ENCODE data around the gene TEKT3.

TEKT3 gene

DNA sequence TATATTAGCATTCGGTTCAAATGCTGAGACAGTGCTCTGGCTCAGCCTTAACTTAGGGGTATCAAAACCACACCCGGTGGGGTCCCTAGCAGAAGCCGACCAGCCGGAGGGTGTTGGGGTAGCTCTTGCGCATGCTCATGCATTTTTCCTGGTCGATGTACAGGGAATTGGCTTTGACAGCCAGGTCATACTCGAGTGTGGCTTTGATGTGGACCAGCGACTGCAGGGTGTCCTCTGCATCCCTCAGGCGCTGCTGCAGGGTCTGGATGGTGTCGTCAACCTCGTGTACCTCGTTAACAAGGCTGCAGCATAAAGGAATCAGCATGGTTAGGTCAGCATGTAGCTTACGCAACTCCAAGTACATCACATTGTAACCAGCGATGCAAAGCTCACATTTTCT, 37.5 kb downstream of the TEKT3 start:
- Histone ChIP-seq H3K27ac (no peak overlapping the region), H3K4me3 (no peak overlapping the region)

DNA sequence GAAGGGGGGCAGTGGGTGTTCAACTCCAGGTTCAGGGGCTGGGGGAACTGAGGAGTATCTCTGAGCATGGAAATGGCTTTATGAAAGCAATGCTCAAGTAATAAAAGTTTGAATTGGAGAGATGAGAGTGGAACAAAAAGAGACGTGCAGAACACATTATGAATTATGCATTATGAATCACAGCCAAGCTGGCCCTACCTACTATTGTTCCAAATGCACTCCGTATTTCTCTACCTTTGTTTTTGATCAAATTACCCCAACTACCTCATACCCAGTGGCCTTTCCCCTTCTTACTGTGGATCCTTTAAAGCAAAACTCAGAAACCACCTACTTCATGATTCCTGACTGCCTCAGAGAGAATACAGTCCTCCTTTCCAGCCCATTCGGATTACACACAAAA, 38.1 kb downstream of the TEKT3 start:
- Histone ChIP-seq H3K4me3 (no peak overlapping the region), H3K27ac (no peak overlapping the region)

DNA sequence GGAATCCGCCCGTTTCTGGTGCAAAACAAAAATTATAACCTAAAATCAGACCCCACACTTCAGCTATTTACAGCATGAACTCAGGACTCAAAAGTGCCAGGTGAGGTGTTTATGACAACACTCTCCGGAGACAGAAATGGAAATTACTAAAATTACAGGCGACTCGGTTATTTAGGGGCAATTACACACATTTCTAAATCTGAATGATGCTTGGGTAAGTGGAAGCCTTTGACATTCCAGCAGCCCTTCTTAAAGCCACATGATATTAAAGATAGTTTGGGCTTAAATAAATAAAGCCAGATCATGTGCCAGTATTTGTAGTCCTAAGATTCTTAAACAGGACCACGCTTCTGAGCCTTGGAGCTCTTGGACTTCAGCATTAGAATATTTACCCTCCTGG, 39.6 kb downstream of the TEKT3 start:
- no peak overlapping the region for H3K4me3 ChIP-seq
- H3K27ac ChIP-seq = no peak overlapping the region

DNA sequence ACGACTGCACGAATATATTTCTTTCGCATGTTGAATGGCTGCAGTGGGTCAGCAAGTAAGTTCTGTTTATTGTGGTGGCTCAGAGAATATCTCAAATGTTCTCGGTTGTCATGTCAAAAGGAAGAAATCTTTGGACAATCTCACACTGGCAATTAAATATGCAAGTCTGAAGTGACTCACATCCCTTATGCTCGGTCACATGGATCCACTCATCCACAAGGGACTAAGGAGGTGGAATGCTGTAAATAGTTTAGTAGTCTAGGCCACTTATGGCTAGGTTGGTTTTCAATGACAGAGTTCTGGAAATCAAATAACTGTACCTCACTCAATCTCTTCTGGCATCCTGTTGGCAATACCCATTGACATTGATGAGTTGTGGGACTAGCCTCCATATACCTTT, 43.2 kb downstream of the TEKT3 start:
- no peak overlapping the region for H3K27ac ChIP-seq

DNA sequence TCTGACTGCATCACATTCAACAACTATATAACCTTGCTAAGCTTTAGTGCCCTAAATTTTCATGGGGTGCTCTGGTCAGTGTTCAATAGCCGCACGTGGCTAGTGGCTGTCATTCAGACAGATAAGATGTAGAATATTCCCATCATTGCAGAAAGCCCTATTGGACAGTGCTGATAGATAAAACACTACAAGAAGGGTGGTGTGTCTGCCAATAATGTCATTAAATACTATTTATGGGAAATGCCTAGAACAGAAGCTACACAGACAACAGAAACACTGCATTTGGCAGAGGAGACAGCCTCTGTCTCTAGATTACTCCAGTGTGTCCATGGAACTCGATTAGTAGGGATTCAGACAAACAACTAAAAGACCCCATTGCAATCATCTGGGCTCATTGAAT, 47.8 kb downstream of the TEKT3 start:
- Histone ChIP-seq H3K4me3 (no peak overlapping the region), H3K27ac (no peak overlapping the region)

More for the DNA sequence above, 43.2 kb downstream of the TEKT3 start:
- no peak overlapping the region for H3K4me3 ChIP-seq

DNA sequence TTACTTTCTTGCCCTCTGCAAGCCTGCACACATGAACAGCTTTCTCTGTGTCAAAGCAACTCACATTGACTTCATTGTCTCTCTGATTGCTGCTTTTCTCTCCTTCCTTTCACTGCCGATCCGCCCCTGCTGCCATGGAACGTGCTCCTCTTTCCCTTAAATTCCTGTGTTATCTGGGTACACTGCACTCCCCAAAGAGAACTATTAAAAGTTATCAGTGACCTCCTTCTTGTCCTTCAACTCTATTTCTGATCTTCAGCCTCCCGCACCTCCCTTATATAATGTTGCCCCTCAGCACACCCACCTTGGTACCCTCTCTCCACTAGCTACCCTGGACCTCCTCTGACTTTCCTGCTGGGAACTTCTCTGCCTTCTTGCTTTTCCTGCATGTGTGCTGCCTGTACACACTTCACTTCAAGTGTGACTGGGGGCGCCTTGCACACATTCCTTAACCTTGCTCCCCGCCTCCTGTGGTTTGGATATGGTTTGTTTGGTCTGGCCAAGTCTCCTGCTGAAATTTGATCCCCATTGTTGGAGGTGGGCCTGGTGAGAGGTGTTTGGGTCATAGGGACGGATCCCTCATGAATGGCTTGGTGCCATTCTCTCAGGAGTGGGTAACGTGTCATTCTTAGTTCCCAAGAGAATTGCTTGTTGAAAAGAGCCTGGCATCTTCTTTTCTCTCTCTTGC, 49.6 kb downstream of the TEKT3 start:
- Histone ChIP-seq H3K4me3 (no peak overlapping the region), H3K27ac (no peak overlapping the region)

DNA sequence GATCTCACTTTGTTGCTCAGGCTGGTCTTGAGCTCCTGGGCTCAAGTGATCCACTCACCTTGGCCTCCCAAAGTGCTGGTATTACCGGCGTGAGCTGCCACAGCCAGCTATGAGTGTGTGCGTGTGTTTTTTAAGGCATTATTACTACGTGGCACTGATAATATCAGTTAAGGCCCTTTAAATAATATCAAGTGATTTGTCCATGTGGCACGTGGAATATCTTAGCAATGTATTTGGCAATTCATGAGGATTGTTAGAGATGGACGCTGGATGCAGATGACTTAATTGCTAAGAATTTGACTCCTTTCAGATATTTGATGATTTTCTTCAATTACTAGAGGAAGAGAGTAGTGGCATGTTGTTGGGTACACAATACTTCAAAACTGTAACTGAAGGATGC, 50.8 kb downstream of the TEKT3 start:
- H3K27ac ChIP-seq = no peak overlapping the region
- H3K4me3 ChIP-seq = no peak overlapping the region

DNA sequence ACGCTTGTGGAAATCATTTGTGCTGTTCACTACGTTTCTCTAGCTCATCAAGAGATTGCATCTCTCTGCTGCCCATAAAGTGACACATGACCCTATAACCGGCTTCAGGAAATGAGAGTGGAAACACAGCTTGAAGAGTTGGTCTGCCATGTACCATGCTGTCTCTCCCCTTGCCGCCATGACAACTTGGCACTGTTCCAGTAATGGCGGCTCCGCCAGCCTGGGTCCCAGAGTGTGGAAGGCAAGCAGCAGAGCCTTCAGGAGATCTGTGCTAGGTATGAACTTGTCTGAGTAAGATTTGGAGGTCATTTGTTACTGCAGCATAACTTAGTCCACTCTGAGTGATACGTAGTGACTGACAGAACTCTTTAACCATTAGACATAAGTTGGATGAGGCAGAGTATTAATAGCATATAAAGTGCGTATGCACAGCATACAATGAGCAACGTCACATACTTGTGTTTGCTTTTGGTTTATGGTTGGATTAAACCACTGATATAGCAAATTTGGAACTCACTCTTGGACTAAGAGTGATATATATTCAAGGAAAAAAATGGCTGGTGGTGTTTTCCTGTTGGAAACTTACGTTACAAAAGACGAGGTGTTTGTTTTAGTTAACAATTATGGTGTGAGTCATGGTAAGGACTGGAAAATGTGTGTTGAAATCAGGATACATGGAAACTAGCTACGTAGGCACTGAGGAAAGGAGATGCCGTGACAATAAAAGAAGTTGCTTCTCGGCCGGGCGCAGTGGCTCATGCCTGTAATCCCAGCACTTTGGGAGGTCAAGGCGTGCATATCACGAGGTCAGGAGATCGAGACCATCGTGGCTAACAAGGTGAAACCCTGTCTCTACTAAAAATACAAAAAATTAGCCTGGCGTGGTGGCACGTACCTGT, 51.9 kb downstream of the TEKT3 start:
- peak overlapping the region in 3 of 21 experiments; percentile 5 to 43 (median 8) for H3K27ac ChIP-seq
- H3K4me3 ChIP-seq = no peak overlapping the region

- Histone ChIP-seq H3K27ac (peak overlapping the region in 2 of 21 experiments; percentile 5 to 43), H3K4me3 (no peak overlapping the region)
These were observed 52.5 kb downstream of the TEKT3 start for GRCh38 chr17:15288859-15289258.

- H3K4me3 ChIP-seq = no peak overlapping the region
- peak overlapping the region in 2 of 21 experiments; percentile 15 to 21 for H3K27ac ChIP-seq
These were observed 53.7 kb downstream of the TEKT3 start for GRCh38 chr17:15287538-15288267.

DNA sequence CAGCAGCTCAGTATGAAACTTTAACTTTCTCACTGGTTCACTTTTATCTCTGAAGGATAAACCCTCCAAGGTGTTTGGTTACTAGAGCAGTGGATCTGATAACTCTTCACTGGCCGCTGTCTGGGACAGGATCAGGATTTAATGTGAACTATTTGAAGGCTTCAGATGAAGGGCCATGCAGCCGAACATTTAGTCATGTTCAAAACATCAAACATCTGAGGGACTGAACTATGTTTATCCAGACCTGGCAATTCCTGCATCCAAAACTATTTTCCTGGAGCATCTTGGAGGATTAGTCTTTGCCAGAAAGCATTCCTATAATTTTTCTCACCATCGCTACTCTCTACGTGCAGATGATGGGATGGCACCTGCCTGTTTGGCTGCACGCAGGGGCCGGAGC, 55.9 kb downstream of the TEKT3 start:
- Histone ChIP-seq H3K27ac (no peak overlapping the region), H3K4me3 (no peak overlapping the region)

GRCh38 chr17:15284537-15284936, 56.9 kb downstream of the TEKT3 start:
- H3K4me3 ChIP-seq = no peak overlapping the region
- H3K27ac ChIP-seq = no peak overlapping the region

- H3K27ac ChIP-seq = no peak overlapping the region
- H3K4me3 ChIP-seq = no peak overlapping the region
These were observed 57.3 kb downstream of the TEKT3 start for GRCh38 chr17:15284107-15284506.

GRCh38 chr17:15281909-15282308, 59.5 kb downstream of the TEKT3 start:
- Histone ChIP-seq H3K27ac (no peak overlapping the region), H3K4me3 (no peak overlapping the region)

DNA sequence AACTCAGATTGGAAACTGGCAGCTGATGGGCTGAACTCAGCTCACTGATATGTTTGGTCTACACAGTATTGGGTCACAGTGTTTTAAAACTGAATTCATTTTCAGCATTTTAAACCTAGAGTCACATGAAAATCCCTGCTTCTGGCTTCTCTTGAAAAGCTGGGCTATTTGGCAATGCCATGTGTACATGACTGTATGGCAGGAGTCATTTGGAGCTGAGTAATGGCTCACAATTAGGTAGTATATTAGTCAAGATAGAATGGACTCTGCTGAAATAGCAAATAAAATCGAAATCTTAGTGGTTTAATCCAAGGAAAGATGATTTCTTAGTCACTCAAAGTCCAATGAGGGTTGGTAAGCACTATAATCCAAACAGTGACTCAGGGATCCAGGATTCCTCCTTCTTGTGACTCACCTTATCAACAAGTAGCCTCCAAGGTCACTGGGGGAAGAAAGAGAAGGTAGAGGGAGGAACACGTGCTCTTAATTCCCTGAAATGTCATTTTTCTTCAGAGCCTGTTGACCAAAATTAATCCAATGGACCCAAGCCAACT, 62.4 kb downstream of the TEKT3 start:
- peak overlapping the region in 3 of 21 experiments; percentile 17 to 85 (median 20) for H3K27ac ChIP-seq
- no peak overlapping the region for H3K4me3 ChIP-seq

DNA sequence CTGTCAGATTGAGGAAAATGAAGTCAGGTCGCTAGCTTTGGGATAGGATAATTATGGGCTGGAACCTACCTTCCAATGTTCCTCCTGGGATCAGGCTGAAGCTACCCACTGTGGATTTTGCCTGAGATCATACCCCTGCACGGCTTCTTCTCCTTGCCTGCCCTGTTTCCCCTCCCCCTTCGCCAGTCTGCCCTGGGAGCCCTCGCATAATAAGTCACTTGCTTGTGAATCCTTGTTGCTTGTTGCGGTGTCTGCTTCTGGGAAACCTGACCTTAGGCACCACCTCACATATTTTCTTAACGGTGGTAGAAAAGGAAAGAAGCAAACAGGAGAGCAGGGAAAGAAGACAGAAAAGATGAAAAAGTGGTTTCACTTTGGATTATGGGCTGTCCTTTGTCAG, 63.0 kb downstream of the TEKT3 start:
- Histone ChIP-seq H3K27ac (peak overlapping the region in 6 of 21 experiments; percentile 12 to 85 (median 42)), H3K4me3 (no peak overlapping the region)

- H3K27ac ChIP-seq = peak overlapping the region in 6 of 21 experiments; percentile 29 to 74 (median 46)
These were observed 67.4 kb downstream of the TEKT3 start for GRCh38 chr17:15274017-15274416.

GRCh38 chr17:15273141-15273793, 68.1 kb downstream of the TEKT3 start:
- Histone ChIP-seq H3K4me3 (no peak overlapping the region), H3K27ac (peak overlapping the region in 10 of 21 experiments; percentile 29 to 78 (median 52))

More at GRCh38 chr17:15274017-15274416, 67.4 kb downstream of the TEKT3 start:
- no peak overlapping the region for H3K4me3 ChIP-seq

GRCh38 chr17:15271741-15272140, 69.7 kb downstream of the TEKT3 start:
- H3K27ac ChIP-seq = peak overlapping the region in 1 of 21 experiments; percentile 78
- no peak overlapping the region for H3K4me3 ChIP-seq
